Glutamatergic neuron (in vitro differentiated cells): Measurements from ENCODE around the gene SOWAHA. TPM values are rescaled to one million over a fixed set of nuclear protein-coding genes. Genes with fewer than 3 reads are reported as not detected.
"Not testable (repeated sequence)": the region's sequence is repeated elsewhere in the genome, so short reads cannot be mapped to it uniquely, and the experiment has no call there.

Experiments used
- DNase-seq: peaks from one replicate; pipeline ENCODE4 v3.0.0; 2022
- H3K27ac Mint-ChIP-seq: one replicate; pipeline ENCODE4 v1.8.0; 2020; ENCODE audit warnings: mild to moderate bottlenecking, mixed read lengths, inconsistent platforms; ENCODE audit not compliant: unreplicated experiment
- H3K27me3 Mint-ChIP-seq: one replicate; pipeline ENCODE4 v1.8.0; 2020; ENCODE audit warnings: mild to moderate bottlenecking, moderate library complexity, mixed read lengths, inconsistent platforms; ENCODE audit not compliant: unreplicated experiment
- H3K36me3 Mint-ChIP-seq: one replicate; pipeline ENCODE4 v1.8.0; 2020; ENCODE audit warnings: mild to moderate bottlenecking, mixed read lengths, inconsistent platforms; ENCODE audit not compliant: unreplicated experiment
- H3K4me1 Mint-ChIP-seq: one replicate; pipeline ENCODE4 v1.8.0; 2020; ENCODE audit warnings: mild to moderate bottlenecking, low read depth, mixed read lengths, inconsistent platforms; ENCODE audit not compliant: unreplicated experiment
- H3K4me3 Mint-ChIP-seq: one replicate; pipeline ENCODE4 v1.8.0; 2020; ENCODE audit warnings: mild to moderate bottlenecking, mixed read lengths, inconsistent platforms; ENCODE audit not compliant: unreplicated experiment
- H3K9me3 Mint-ChIP-seq: one replicate; pipeline ENCODE4 v1.8.0; 2020; ENCODE audit warnings: mild to moderate bottlenecking, moderate library complexity, mixed read lengths, inconsistent platforms; ENCODE audit not compliant: unreplicated experiment
- CTCF ChIP-seq: fragments of 200-600 bp; sonication (generic); IDR thresholded peaks from one replicate; pipeline ENCODE4 v1.5.0; 2021; ENCODE audit not compliant: partially characterized antibody, unreplicated experiment
- total RNA-seq: library from RNA; stranded (reverse); fragmentation: NEBNext Ultra II Directional; extraction: Animal tissue kit (Norgen Biotek cat#: 25700); gene quantifications from one replicate; pipeline ENCODE4 v1.2.1, GENCODE V29; 2021; ENCODE audit not compliant: unreplicated experiment

Gene SOWAHA
- total RNA-seq, 1 donor from 2014 or later = 0.12 TPM

DNA sequence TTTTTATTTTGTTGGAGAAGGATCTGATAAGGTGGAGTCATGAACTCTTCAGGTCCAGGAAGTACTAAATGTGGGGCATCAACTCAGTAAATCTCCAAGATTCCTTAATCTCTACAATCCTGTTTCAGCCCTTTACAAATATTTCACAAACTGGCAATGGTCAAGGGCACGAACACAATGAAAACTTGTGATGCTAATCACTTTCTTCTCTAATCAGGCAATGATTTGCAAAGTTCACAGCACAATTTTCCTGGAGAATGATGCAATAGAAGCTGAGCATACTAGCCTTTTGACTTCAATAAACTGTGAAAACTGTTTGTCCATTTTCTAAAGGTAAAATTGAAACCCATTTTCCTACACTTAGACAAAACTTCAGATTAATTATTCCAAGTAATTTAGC, 36.2 kb downstream of the SOWAHA start:
- H3K4me1 Mint-ChIP-seq = no peaks in the 10 kb centered on the region
- H3K9me3 Mint-ChIP-seq = no peaks in the 10 kb centered on the region
- no peaks in the 10 kb centered on the region for H3K27me3 Mint-ChIP-seq
- no peak overlapping the region for H3K4me3 Mint-ChIP-seq
- TF ChIP-seq CTCF = no peak
- H3K36me3 Mint-ChIP-seq = no peaks in the 10 kb centered on the region
- H3K27ac Mint-ChIP-seq = no peak overlapping the region
- DNase-seq = no peak

- Mint-ChIP-seq H3K4me1 (no peaks in the 10 kb centered on the region), H3K9me3 (no peaks in the 10 kb centered on the region), H3K36me3 (no peaks in the 10 kb centered on the region), H3K27me3 (no peaks in the 10 kb centered on the region), H3K27ac (no peak overlapping the region), H3K4me3 (no peak overlapping the region)
- no peak for DNase-seq
- TF ChIP-seq CTCF = no peak
Observed at GRCh38 chr5:132850066-132850465, 37.0 kb downstream of the SOWAHA start.

GRCh38 chr5:132853323-132853722, 40.2 kb downstream of the SOWAHA start:
- H3K27me3 Mint-ChIP-seq = no peaks in the 10 kb centered on the region
- DNase-seq = no peak
- no peak for TF ChIP-seq CTCF
- H3K9me3 Mint-ChIP-seq = no peaks in the 10 kb centered on the region
- no peaks in the 10 kb centered on the region for H3K36me3 Mint-ChIP-seq
- no peak overlapping the region for H3K27ac Mint-ChIP-seq
- no peaks in the 10 kb centered on the region for H3K4me1 Mint-ChIP-seq
- H3K4me3 Mint-ChIP-seq = no peak overlapping the region

- no peaks in the 10 kb centered on the region for H3K4me1 Mint-ChIP-seq
- H3K4me3 Mint-ChIP-seq = no peak overlapping the region
- no peaks in the 10 kb centered on the region for H3K9me3 Mint-ChIP-seq
- DNase-seq = no peak
- no peaks in the 10 kb centered on the region for H3K27me3 Mint-ChIP-seq
- H3K27ac Mint-ChIP-seq = no peak overlapping the region
- H3K36me3 Mint-ChIP-seq = no peaks in the 10 kb centered on the region
- no peak for TF ChIP-seq CTCF
Observed at GRCh38 chr5:132853790-132854189, 40.7 kb downstream of the SOWAHA start.

DNA sequence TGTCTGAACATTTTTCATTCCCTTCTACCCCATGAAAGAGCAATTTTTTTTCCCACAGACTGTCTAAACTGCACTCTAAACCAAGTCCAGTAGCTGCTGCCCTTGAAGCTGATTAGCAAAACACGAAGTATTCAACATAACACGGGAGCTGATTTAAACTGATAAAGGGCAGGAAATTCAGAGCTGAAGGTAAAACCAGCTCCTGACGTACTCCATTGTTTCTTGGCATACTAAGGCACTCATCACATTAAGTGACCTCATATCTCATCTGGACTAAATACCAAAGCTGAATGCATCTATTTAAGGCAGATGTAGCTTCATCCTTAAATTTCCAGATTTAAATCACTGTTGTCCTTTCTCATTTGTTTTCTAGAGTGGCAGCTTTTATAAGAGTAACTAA, 41.2 kb downstream of the SOWAHA start:
- Mint-ChIP-seq H3K36me3 (no peaks in the 10 kb centered on the region), H3K27me3 (no peaks in the 10 kb centered on the region), H3K9me3 (no peaks in the 10 kb centered on the region), H3K4me1 (no peaks in the 10 kb centered on the region), H3K4me3 (no peak overlapping the region), H3K27ac (no peak overlapping the region)
- DNase-seq = no peak
- TF ChIP-seq CTCF = no peak

DNA sequence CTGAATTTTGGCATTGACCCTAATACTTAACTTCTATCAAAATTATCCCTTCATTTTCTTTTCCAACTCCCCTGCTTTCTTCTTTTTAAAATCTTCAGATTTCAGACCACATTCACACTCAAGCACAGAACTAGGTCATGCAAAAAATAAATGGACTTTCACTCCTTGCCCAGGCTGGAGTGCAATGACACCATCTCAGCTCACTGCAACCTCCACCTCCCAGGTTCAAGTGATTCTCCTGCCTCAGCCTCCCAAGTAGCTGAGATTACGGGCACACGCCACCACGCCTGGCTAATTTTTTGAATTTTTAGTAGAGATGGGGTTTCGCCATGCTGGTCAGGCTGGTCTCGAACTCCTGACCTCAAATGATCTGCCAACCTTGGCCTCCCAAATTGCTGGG, 41.9 kb downstream of the SOWAHA start:
- DNase-seq, H3K36me3 Mint-ChIP-seq, H3K9me3 Mint-ChIP-seq, H3K27ac Mint-ChIP-seq, H3K4me1 Mint-ChIP-seq, H3K4me3 Mint-ChIP-seq, H3K27me3 Mint-ChIP-seq: not testable (repeated sequence)
